GM23248 (cell line): Measurements from ENCODE around the gene HIF3A. TPM values are rescaled to one million over a fixed set of nuclear protein-coding genes. Genes with fewer than 3 reads are reported as not detected.

Source experiments
- DNase-seq: peaks from one replicate; pipeline ENCODE4 v3.0.0-alpha.2; 2015
- H2AFZ ChIP-seq: fragments of 200-600 bp; sonication (generic); 2 replicates; pipeline ENCODE4 v1.6.1; 2016; ENCODE audit warnings: antibody characterized with exemption
- H3F3A ChIP-seq: fragments of 200-600 bp; sonication (generic); 2 replicates; pipeline ENCODE4 v1.6.1; 2016; ENCODE audit warnings: mild to moderate bottlenecking, antibody characterized with exemption, mixed run types; ENCODE audit not compliant: insufficient read depth
- H3K27ac ChIP-seq: fragments of 200-600 bp; sonication (generic); 2 replicates; pipeline ENCODE4 v1.5.1; 2016; ENCODE audit warnings: mild to moderate bottlenecking
- H3K27me3 ChIP-seq: fragments of 200-600 bp; sonication (generic); replicated peaks from 2 replicates; pipeline ENCODE4 v1.6.1; 2016; ENCODE audit warnings: mild to moderate bottlenecking; ENCODE audit not compliant: insufficient read depth
- H3K36me3 ChIP-seq: fragments of 200-600 bp; sonication (generic); 2 replicates; pipeline ENCODE4 v1.6.1; 2016; ENCODE audit warnings: low read depth, mild to moderate bottlenecking
- H3K4me1 ChIP-seq: fragments of 200-600 bp; sonication (generic); 2 replicates; pipeline ENCODE4 v1.6.1; 2016; ENCODE audit warnings: mild to moderate bottlenecking; ENCODE audit not compliant: insufficient read depth
- H3K4me2 ChIP-seq: fragments of 200-600 bp; sonication (generic); one replicate; pipeline ENCODE4 v1.6.1; 2016; ENCODE audit warnings: mild to moderate bottlenecking; ENCODE audit not compliant: unreplicated experiment
- H3K4me3 ChIP-seq: fragments of 200-600 bp; sonication (generic); 2 replicates; pipeline ENCODE4 v1.5.1; 2016; ENCODE audit warnings: mild to moderate bottlenecking
- H3K79me2 ChIP-seq: fragments of 200-600 bp; sonication (generic); 2 replicates; pipeline ENCODE4 v1.6.1; 2016; ENCODE audit warnings: mild to moderate bottlenecking; ENCODE audit not compliant: insufficient read depth
- H3K9ac ChIP-seq: fragments of 200-600 bp; sonication (generic); 2 replicates; pipeline ENCODE4 v1.6.1; 2016; ENCODE audit warnings: mild to moderate bottlenecking
- H3K9me2 ChIP-seq: fragments of 200-600 bp; sonication (generic); 2 replicates; pipeline ENCODE4 v1.6.1; 2016; ENCODE audit warnings: mixed run types, mild to moderate bottlenecking, moderate library complexity; ENCODE audit not compliant: insufficient read depth
- H3K9me3 ChIP-seq: fragments of 200-600 bp; sonication (generic); one replicate; pipeline ENCODE4 v1.6.1; 2017; ENCODE audit warnings: low read depth
- H4K20me1 ChIP-seq: fragments of 200-600 bp; sonication (generic); 2 replicates; pipeline ENCODE4 v1.6.0; 2016; ENCODE audit not compliant: insufficient read depth
- EZH2 ChIP-seq: fragments of 200-600 bp; sonication (generic); IDR thresholded peaks from 2 replicates; pipeline ENCODE4 v1.6.1; 2018; ENCODE audit warnings: antibody characterized with exemption, mild to moderate bottlenecking; ENCODE audit not compliant: insufficient read depth, poor library complexity, severe bottlenecking
- EZH2phosphoT487 ChIP-seq: fragments of 200-600 bp; sonication (generic); IDR thresholded peaks from 2 replicates; pipeline ENCODE4 v1.6.1; 2018; ENCODE audit warnings: antibody characterized with exemption, moderate library complexity, mild to moderate bottlenecking, low read depth; ENCODE audit not compliant: insufficient read depth
- WGBS, 2 experiments: methylation state at CpG; one replicate each; pipeline ENCODE4 v1.1.6; 2015 to 2017; ENCODE audit warnings: low lambda C conversion rate in 2 of 2, low coverage in 1 of 2; ENCODE audit errors: missing lambda C conversion rate in 2 of 2; 5-methylcytosine and 5-hydroxymethylcytosine counted together
- in situ Hi-C: fragments of 300-500 bp; cut with MboI; formaldehyde crosslinking; loops from 2 replicates; pipeline ENCODE4 v1.15.0; 2020
- polyA plus RNA-seq: library from polyadenylated mRNA; unstranded; fragments of >200 nt; fragmentation: Nextera tagmentation; extraction: Ambion mirVana; gene quantifications from 2 replicates; pipeline ENCODE4 v1.2.1, GENCODE V29; 2016
- total RNA-seq: library from RNA; depleted of rRNA; stranded (reverse); fragments of >200 nt; shearing (Covaris generic); gene quantifications from 2 replicates; pipeline ENCODE4 v1.2.3, GENCODE V29; 2014

Gene HIF3A
- total and polyA plus RNA-seq, 2 experiments from 2014 or later = 0.20 TPM; not detected in 1

DNA sequence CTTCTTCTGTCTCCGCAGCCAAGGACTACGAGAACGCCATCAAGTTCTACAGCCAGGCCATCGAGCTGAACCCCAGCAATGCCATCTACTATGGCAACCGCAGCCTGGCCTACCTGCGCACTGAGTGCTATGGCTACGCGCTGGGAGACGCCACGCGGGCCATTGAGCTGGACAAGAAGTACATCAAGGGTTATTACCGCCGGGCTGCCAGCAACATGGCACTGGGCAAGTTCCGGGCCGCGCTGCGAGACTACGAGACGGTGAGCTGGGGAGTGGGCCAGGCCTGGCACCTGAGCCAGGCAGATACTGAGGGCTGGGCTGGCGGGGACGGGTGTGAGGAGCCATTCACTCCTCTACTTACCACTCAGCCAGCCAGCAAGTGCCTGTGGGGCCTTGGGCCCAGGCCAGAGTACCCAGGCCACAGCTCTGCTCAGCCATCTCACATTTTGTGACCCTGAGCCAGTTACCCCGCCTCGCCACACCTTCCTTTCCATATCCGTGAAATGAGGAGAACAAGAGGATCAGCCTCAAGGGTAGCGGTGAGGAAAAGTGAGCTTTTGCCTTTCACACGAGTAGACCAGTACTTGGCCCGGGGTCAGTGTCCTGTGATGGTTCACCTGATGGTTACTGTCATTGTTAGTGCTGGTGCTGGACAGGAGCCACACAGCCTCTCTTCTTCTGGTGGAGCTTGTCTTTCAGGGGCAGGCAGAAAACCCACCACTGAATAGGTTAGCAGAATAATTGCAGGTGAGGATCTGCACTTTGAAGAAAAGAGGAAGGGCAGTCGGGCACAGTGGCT lies 57.1 kb downstream of the HIF3A start:
- Histone ChIP-seq H3K4me3 (no peak overlapping the region), H3K36me3 (peaks cover 13% of the 10 kb centered on the region; the same call in 1 of the 2 replicates), H3K4me1 (peaks cover 37% of the 10 kb centered on the region), H3F3A (peaks cover 31% of the 10 kb centered on the region), H3K27me3 (no peaks in the 10 kb centered on the region), H3K79me2 (peaks cover 82% of the 10 kb centered on the region), H3K9me2 (no peaks in the 10 kb centered on the region), H2AFZ (no peak overlapping the region), H3K27ac (no peak overlapping the region), H4K20me1 (no peaks in the 10 kb centered on the region), H3K9me3 (no peaks in the 10 kb centered on the region), H3K4me2 (no peak overlapping the region), H3K9ac (no peak overlapping the region)
- in situ Hi-C loops = no loop called here
- 91 to 92% methylated on average over 28 of the region's 28 CpGs for WGBS, 2 experiments
- TF ChIP-seq EZH2phosphoT487 (no peak), EZH2 (no peak)
- no peak for DNase-seq

GRCh38 chr19:46355234-46356148 lies 58.6 kb downstream of the HIF3A start:
- in situ Hi-C loops = no loop called here
- H3K79me2 ChIP-seq = peaks cover 82% of the 10 kb centered on the region
- TF ChIP-seq EZH2 = no peak
- no peak for TF ChIP-seq EZH2phosphoT487

GRCh38 chr19:46356149-46357055 lies 59.6 kb downstream of the HIF3A start:
- Histone ChIP-seq H3K9ac (no peak overlapping the region), H4K20me1 (no peaks in the 10 kb centered on the region), H3K27ac (no peak overlapping the region), H3K4me1 (peaks cover 31% of the 10 kb centered on the region), H2AFZ (no peak overlapping the region), H3K79me2 (peaks cover 84% of the 10 kb centered on the region), H3K36me3 (peaks cover 13% of the 10 kb centered on the region; the same call in 1 of the 2 replicates), H3K27me3 (no peaks in the 10 kb centered on the region), H3K4me2 (no peak overlapping the region), H3K4me3 (no peak overlapping the region), H3K9me3 (no peaks in the 10 kb centered on the region), H3F3A (peaks cover 28% of the 10 kb centered on the region), H3K9me2 (no peaks in the 10 kb centered on the region)
- no peak for TF ChIP-seq EZH2
- no peak for TF ChIP-seq EZH2phosphoT487
- WGBS, 2 experiments = 93 to 94% methylated on average over 9 of the region's 9 CpGs
- in situ Hi-C loops = no loop called here
- DNase-seq = no peak

More at GRCh38 chr19:46355234-46356148, 58.6 kb downstream of the HIF3A start:
- H3K4me1 ChIP-seq = peaks cover 40% of the 10 kb centered on the region
- DNase-seq = no peak
- H3K4me3 ChIP-seq = no peak overlapping the region
- H3K4me2 ChIP-seq = no peak overlapping the region
- peaks cover 35% of the 10 kb centered on the region for H3F3A ChIP-seq
- no peaks in the 10 kb centered on the region for H3K9me3 ChIP-seq
- H3K27ac ChIP-seq = no peak overlapping the region
- H3K27me3 ChIP-seq = no peaks in the 10 kb centered on the region
- peaks cover 13% of the 10 kb centered on the region; the same call in 1 of the 2 replicates for H3K36me3 ChIP-seq
- no peaks in the 10 kb centered on the region for H3K9me2 ChIP-seq
- no peak overlapping the region for H2AFZ ChIP-seq
- no peak overlapping the region for H3K9ac ChIP-seq
- no peaks in the 10 kb centered on the region for H4K20me1 ChIP-seq
- 81 to 85% methylated on average over 21 to 22 of the region's 23 CpGs for WGBS, 2 experiments
